T-cell (primary cell): Measurements from ENCODE around the gene ANTXRL. TPM values are rescaled to one million over a fixed set of nuclear protein-coding genes. Genes with fewer than 3 reads are reported as not detected.
"Not testable (repeated sequence)": the region's sequence is repeated elsewhere in the genome, so short reads cannot be mapped to it uniquely, and the experiment has no call there.

Source experiments
- ATAC-seq, 4 experiments: fragments of 200-7000 bp in 3 of 4; fragments of 150-1000 bp in 1 of 4; cut with Tn5 transposase; replicated peaks in 1 of 4; 1 replicate in 3 of 4; 2 replicates in 1 of 4; pipeline ENCODE4 v1.10.0; 2021; ENCODE audit warnings: moderate library complexity in 3 of 4, mild to moderate bottlenecking in 2 of 4, moderate number of reproducible peaks in 1 of 4
- CTCF ChIA-PET, 2 donors: fragments of 300-600 bp; sonication (Branson Sonifier 250); formaldehyde crosslinking; loops; one replicate each; lab custom pipeline; 2022; ENCODE audit warnings: antibody characterized with exemption in 2 of 2; lab: Charles Lee
- POLR2A ChIA-PET, 2 donors: fragments of 300-600 bp; sonication (Branson Sonifier 250); formaldehyde crosslinking; loops; one replicate each; lab custom pipeline; 2022; ENCODE audit warnings: antibody characterized with exemption in 2 of 2; lab: Charles Lee
- DNase-seq, 35 experiments: peaks; one replicate each; pipeline versions ENCODE4 v3.0.0 to v3.0.0-alpha.2; 2013 to 2023
- H3K27ac ChIP-seq: one replicate; pipeline ENCODE4 v1.5.1; 2013; ENCODE audit warnings: low read length
- H3K27me3 ChIP-seq, 2 experiments: replicated peaks in 1 of 2; 1 replicate in 1 of 2; 2 replicates in 1 of 2; pipeline versions ENCODE4 v1.6.1 to v1.7.0; 2013; ENCODE audit warnings: low read length in 1 of 2, mixed read lengths in 1 of 2; ENCODE audit not compliant: control insufficient read depth in 2 of 2, insufficient read depth in 2 of 2; ENCODE audit errors: extremely low read depth in 1 of 2
- H3K36me3 ChIP-seq, 2 donors: 1 replicate in 1 of 2; 2 replicates in 1 of 2; pipeline versions ENCODE4 v1.6.1 to v1.7.0; 2013; ENCODE audit warnings: low read length in 1 of 2; ENCODE audit not compliant: control insufficient read depth in 2 of 2, insufficient read depth in 1 of 2; ENCODE audit errors: extremely low read depth in 1 of 2
- H3K4me1 ChIP-seq, 2 experiments: 1 replicate in 1 of 2; 2 replicates in 1 of 2; pipeline versions ENCODE4 v1.6.1 to v1.7.0; 2013; ENCODE audit warnings: low read length in 2 of 2, mixed read lengths in 1 of 2; ENCODE audit not compliant: insufficient read depth in 2 of 2, control insufficient read depth in 1 of 2; ENCODE audit errors: extremely low read depth in 1 of 2
- H3K4me3 ChIP-seq, 2 donors: 1 replicate in 1 of 2; 2 replicates in 1 of 2; pipeline versions ENCODE4 v1.5.1 to v1.7.0; 2013; ENCODE audit warnings: mild to moderate bottlenecking in 2 of 2, low read length in 1 of 2, moderate library complexity in 1 of 2; ENCODE audit not compliant: control insufficient read depth in 1 of 2; ENCODE audit errors: extremely low read depth in 1 of 2
- H3K9me3 ChIP-seq: 2 replicates; pipeline ENCODE4 v1.7.0; 2013
- H3K27ac Mint-ChIP-seq, 2 donors: one replicate each; pipeline ENCODE4 v1.8.0; 2020 to 2021; ENCODE audit warnings: mild to moderate bottlenecking in 2 of 2, mixed read lengths in 2 of 2
- H3K27me3 Mint-ChIP-seq, 2 donors: one replicate each; pipeline ENCODE4 v1.8.0; 2021 to 2022; ENCODE audit warnings: mixed read lengths in 2 of 2
- H3K36me3 Mint-ChIP-seq: one replicate; pipeline ENCODE4 v1.8.0; 2021; ENCODE audit warnings: mixed read lengths
- H3K4me1 Mint-ChIP-seq, 3 donors: one replicate each; pipeline ENCODE4 v1.8.0; 2020 to 2022; ENCODE audit warnings: mixed read lengths in 3 of 3, mild to moderate bottlenecking in 1 of 3
- H3K4me3 Mint-ChIP-seq, 3 donors: one replicate each; pipeline ENCODE4 v1.8.0; 2020 to 2022; ENCODE audit warnings: mild to moderate bottlenecking in 3 of 3, mixed read lengths in 3 of 3, moderate library complexity in 3 of 3
- H3K9me3 Mint-ChIP-seq, 3 donors: one replicate each; pipeline ENCODE4 v1.8.0; 2020 to 2022; ENCODE audit warnings: mixed read lengths in 3 of 3
- WGBS: methylation state at CpG from one replicate; pipeline ENCODE4 v1.1.5; 2013; ENCODE audit warnings: missing lambda C conversion rate; ENCODE audit not compliant: insufficient coverage; 5-methylcytosine and 5-hydroxymethylcytosine counted together
- total RNA-seq, 35 experiments: library from RNA in 6 of 35; stranded (reverse) in 6 of 35; fragments of 120-200 nt in 1 of 35; gene quantifications; one replicate each; pipeline versions ENCODE4 v1.2.1 to v1.2.4 and lab custom pipeline; 2013 to 2026

The ANTXRL gene
- total RNA-seq, 5 donors from 2014 or later (not counting 1 experiment from before 2014, with no cell fraction given), result 0.69 to 1.0 TPM; not detected in 3

DNA sequence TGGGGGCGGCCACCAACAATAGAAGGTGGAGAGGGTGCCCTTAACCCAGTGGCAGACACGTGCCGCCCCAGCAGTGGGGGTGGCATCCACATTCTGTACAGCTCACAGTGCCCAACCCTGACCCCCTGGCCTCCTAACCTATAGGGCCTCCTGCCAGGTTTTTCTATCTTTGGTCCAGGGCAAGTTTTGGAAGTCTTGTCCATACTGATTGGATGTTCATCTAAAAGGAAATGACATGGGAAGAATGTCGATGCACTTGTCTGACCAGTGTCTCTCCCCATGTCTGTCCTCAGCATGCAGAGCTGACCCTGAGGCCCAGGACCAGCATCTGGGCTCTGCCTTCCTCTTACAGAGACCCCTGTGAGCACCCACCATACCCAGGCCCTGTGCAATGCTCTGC, 32.3 kb upstream of the ANTXRL start:
- Mint-ChIP-seq H3K36me3 (peaks cover 53% of the 10 kb centered on the region), H3K27me3 (no peaks in the 10 kb centered on the region), H3K4me3 (no peak overlapping the region), H3K9me3 (no peaks in the 10 kb centered on the region), H3K4me1 (peaks cover 33 to 37% (median 36%) of the 10 kb centered on the region in 3 donors), H3K27ac (no peak overlapping the region)
- no peak for ATAC-seq
- no peak for DNase-seq
- Histone ChIP-seq H3K27me3 (no peaks in the 10 kb centered on the region), H3K4me1 (peaks cover 2 to 19% of the 10 kb centered on the region in 2 experiments), H3K9me3 (no peaks in the 10 kb centered on the region), H3K36me3 (peaks cover 6 to 58% of the 10 kb centered on the region in 2 donors), H3K4me3 (no peak overlapping the region), H3K27ac (no peak overlapping the region)
- ChIA-PET POLR2A (no interaction called here), CTCF (no interaction called here)
- WGBS, result 90% methylated on average over 2 of the region's 4 CpGs

DNA sequence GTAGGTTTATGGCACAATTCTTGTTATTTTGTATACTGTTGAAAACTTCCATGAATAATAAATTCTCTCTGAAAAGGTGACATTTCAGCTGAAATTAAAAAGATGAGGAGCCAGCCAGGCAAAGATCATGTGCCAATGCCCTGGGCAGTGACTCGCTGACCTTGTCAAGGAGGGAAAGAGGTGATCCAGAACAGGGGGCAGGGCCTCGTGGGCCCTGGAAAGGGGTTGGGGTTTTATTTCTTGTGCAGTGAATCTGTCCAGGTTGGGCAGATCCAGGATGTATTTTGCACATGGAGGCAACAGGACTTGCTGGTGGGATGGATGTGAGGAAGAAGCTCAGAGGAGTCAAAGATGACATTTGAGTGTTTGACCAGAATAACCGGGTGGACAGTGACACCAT, 31.6 kb upstream of the ANTXRL start:
- peaks cover 33 to 39% (median 37%) of the 10 kb centered on the region in 3 donors for H3K4me1 Mint-ChIP-seq
- H3K4me3 ChIP-seq, DNase-seq, CTCF ChIA-PET, H3K4me3 Mint-ChIP-seq, H3K9me3 Mint-ChIP-seq, POLR2A ChIA-PET, H3K9me3 ChIP-seq, H3K27me3 Mint-ChIP-seq, H3K27ac ChIP-seq, ATAC-seq, H3K27me3 ChIP-seq: not testable (repeated sequence)
- 94% methylated on average over 2 of the region's 3 CpGs for WGBS
- H3K36me3 ChIP-seq, result peaks cover 6 to 55% of the 10 kb centered on the region in 2 donors
- H3K4me1 ChIP-seq, result peaks cover 2 to 19% of the 10 kb centered on the region in 2 experiments
- peaks cover 49% of the 10 kb centered on the region for H3K36me3 Mint-ChIP-seq
- peak overlapping the region in 1 of 2 donors; percentile 43 for H3K27ac Mint-ChIP-seq

DNA sequence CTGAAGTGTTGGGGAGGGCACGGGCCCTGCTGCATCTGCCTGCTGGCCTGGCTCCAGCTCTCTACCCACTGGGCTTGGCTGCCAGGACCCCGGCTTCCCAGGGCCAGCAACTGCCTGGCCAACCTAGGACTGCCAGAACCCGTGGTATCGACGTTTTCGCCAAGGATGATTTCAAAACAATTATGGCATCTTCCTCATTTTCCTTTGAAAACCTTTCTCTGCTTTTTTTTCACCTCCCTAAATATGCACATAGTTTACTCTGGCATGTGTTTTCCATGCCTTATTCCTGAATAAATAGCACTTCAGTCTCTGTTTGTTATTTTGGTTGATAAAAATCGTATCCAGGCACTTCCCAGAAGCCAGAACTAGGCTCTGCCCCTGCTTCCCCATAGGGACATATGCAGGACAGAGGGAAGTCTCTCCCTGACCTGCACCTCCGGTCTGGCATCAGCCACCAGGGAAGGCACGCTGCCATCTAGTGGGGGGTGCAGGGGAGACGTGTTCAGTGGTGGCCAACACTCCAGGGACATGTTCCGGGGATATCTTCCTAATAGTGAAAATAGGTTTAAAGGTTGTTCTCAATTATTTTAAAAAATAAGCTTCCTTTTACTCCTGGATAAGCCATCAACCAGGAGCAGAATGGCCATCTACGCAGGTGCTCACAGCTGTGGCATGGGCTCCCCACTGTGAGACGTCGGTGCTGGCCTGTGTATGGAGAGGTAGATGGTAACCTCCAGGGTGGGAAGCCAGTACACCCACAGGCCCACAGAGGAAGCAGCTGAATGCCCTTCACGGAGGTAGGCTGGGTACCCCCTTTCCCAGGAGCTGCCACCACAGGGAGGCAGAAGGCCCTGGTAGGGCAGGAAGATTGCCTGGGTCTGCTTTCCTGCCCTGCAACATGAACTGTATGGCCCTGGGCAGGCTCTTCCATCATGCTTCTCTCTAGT, 30.7 kb upstream of the ANTXRL start:
- CTCF ChIA-PET, result interaction anchor here (0.6 to 1.0 kb wide), 3 partner anchors 13 to 229 kb away, joined by 3 to 5 read pairs (median 5); no protein-coding TSS in a partner anchor
- ATAC-seq (peak in 3 of 4 experiments; percentile 49 to 68 (median 55)), DNase-seq (peak in 20 of 35 experiments; percentile 23 to 58 (median 38))
- 55% methylated on average over 2 of the region's 15 CpGs for WGBS
- Histone ChIP-seq H3K9me3 (no peaks in the 10 kb centered on the region), H3K36me3 (peaks cover 6 to 53% of the 10 kb centered on the region in 2 donors), H3K27me3 (no peaks in the 10 kb centered on the region), H3K27ac (no peak overlapping the region), H3K4me3 (no peak overlapping the region), H3K4me1 (peaks cover 2 to 16% of the 10 kb centered on the region in 2 experiments)
- Mint-ChIP-seq H3K27ac (peak overlapping the region; percentile 65 to 83), H3K9me3 (no peaks in the 10 kb centered on the region), H3K4me1 (peaks cover 39 to 44% (median 44%) of the 10 kb centered on the region in 3 donors), H3K27me3 (no peaks in the 10 kb centered on the region), H3K4me3 (no peak overlapping the region), H3K36me3 (peaks cover 51% of the 10 kb centered on the region)
- POLR2A ChIA-PET, result no interaction called here

DNA sequence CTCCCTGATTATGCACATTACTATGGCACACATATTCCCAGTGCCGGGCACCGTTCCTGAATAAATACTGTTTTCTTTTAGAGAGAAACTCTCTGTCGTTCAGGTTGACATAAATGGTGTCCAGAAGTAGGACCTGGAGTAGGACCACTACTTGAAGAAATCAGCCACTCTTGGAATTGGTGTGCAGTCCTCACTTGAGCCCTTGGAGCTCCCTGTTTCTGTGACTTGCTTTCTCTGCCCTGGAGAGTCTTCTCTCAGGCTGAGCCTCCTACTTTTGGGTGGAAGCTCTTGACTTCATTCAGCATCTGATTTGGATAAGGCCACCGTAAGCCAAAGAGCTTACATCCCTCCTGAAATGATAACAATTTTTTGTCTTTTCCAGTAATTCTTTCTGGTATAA, 29.7 kb upstream of the ANTXRL start:
- peaks cover 49% of the 10 kb centered on the region for H3K36me3 Mint-ChIP-seq
- H3K9me3 Mint-ChIP-seq, result no peaks in the 10 kb centered on the region
- CTCF ChIA-PET, result interaction anchor here in 1 of 2 donors (0.7 kb wide), 1 partner anchor 9 kb away, joined by 3 read pairs; no protein-coding TSS in a partner anchor
- Histone ChIP-seq H3K4me1 (peaks cover 2 to 10% of the 10 kb centered on the region in 2 experiments), H3K27ac (no peak overlapping the region), H3K9me3 (no peaks in the 10 kb centered on the region), H3K4me3 (no peak overlapping the region), H3K36me3 (peaks cover 6 to 50% of the 10 kb centered on the region in 2 donors), H3K27me3 (no peaks in the 10 kb centered on the region)
- ATAC-seq (no peak), DNase-seq (no peak)
- no peaks in the 10 kb centered on the region for H3K27me3 Mint-ChIP-seq
- WGBS, result 100% methylated on average over 2 of the region's 4 CpGs
- H3K4me3 Mint-ChIP-seq, result no peak overlapping the region
- H3K27ac Mint-ChIP-seq, result peak overlapping the region; percentile 39 to 56
- H3K4me1 Mint-ChIP-seq, result peaks cover 48 to 53% (median 51%) of the 10 kb centered on the region in 3 donors
- POLR2A ChIA-PET, result no interaction called here

DNA sequence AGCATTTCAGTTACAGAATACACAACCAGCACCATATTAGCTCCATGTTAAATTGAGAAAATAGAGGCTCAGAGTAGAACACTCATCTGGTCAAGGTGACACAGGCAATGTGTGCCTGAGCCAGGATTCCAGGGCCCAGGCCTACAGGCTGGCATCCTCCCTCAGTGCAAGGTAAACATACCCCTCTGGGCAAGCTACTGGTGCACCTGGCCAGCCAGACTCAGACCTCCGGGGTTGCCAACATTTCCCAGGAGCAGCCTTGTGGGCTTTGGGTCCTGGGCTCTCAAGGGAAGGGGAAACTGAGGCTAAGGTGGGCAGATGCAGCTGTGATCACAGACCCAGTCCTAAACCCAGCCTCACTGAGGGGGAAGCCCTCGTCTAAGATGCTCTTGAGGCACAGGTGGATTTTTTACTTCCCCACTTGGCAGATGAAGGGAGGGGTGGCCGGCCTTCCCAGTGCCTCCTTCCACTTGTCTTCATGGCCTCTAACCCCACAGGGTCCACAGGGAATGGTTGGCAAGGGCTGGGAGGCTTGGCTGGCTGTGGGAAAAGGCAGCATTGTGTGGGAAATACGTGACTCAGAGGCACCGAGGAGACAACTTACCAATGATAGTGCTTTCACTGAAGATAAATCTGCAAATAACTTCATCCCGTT, 23.8 kb upstream of the ANTXRL start:
- not testable (repeated sequence) for H3K4me3 Mint-ChIP-seq

DNA sequence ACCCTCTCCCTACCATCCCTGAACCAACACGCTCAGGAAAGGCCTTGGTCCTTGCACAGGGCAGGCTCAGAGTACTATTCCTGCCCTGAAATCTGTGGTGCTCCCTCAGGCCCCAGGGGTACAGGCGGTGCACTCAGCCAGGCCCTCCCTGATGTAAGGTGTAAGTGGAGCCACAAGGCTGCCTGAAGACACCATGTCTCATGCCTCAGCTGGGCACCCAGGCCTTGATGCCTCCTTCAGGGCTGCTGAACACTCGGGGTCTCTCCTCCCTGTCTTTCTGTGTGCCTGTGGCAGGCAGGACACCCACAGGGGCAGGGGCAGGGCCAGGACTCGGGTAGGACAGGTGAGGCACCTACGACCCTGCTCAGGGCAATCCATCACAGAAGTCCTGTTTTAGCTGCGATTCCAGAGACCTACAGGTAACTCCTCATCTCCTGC, 22.9 kb upstream of the ANTXRL start:
- CTCF ChIA-PET, result no interaction called here

More for the DNA sequence above, 23.8 kb upstream of the ANTXRL start:
- H3K27ac Mint-ChIP-seq, result peak overlapping the region in 1 of 2 donors; percentile 34
- H3K4me3 ChIP-seq, H3K9me3 ChIP-seq, H3K27ac ChIP-seq, H3K27me3 ChIP-seq, ATAC-seq, H3K9me3 Mint-ChIP-seq, CTCF ChIA-PET, POLR2A ChIA-PET, H3K27me3 Mint-ChIP-seq: not testable (repeated sequence)
- Histone ChIP-seq H3K4me1 (peaks cover 9 to 47% of the 10 kb centered on the region in 2 experiments), H3K36me3 (peaks cover 0 to 30% of the 10 kb centered on the region in 2 donors)
- H3K4me1 Mint-ChIP-seq, result peaks cover 36 to 66% (median 51%) of the 10 kb centered on the region in 3 donors
- H3K36me3 Mint-ChIP-seq, result peaks cover 27% of the 10 kb centered on the region
- 80% methylated on average over 1 of the region's 6 CpGs for WGBS
- peak in 1 of 35 experiments; percentile 10 for DNase-seq

More for the DNA sequence above, 22.9 kb upstream of the ANTXRL start:
- Mint-ChIP-seq H3K27me3 (no peaks in the 10 kb centered on the region), H3K4me3 (peak overlapping the region in 1 of 3 donors; percentile 34), H3K4me1 (peaks cover 31 to 61% (median 47%) of the 10 kb centered on the region in 3 donors), H3K36me3 (peaks cover 23% of the 10 kb centered on the region), H3K9me3 (no peaks in the 10 kb centered on the region), H3K27ac (peak overlapping the region; percentile 21 to 54)
- Histone ChIP-seq H3K27me3 (no peaks in the 10 kb centered on the region), H3K27ac (no peak overlapping the region), H3K4me3 (no peak overlapping the region), H3K9me3 (no peaks in the 10 kb centered on the region), H3K4me1 (peaks cover 7 to 54% of the 10 kb centered on the region in 2 experiments), H3K36me3 (peaks cover 0 to 30% of the 10 kb centered on the region in 2 donors)
- POLR2A ChIA-PET, result no interaction called here
- 86% methylated on average over 6 of the region's 6 CpGs for WGBS
- no peak for ATAC-seq
- DNase-seq, result peak in 1 of 35 experiments; percentile 8
